ENCODE measurements around the gene TMBIM6.

GRCh38 chr12:49744363-49744885 is 3.1 kb downstream of the TMBIM6 start:
- TF ChIP-seq POLR2A (IDR thresholded peaks at IDR 0.05; ENCODE audit: low read depth) (no peak), CTCF (IDR thresholded peaks at IDR 0.05) (no peak)

Data from esophagus muscularis mucosa (tissue), 3 donors.